Femur (tissue), 1 donor: ENCODE measurements around the gene UGT1A4.

Source experiments
- DNase-seq: peaks from one replicate; pipeline ENCODE4 v3.0.0-alpha.2; 2017

The UGT1A4 gene

DNA sequence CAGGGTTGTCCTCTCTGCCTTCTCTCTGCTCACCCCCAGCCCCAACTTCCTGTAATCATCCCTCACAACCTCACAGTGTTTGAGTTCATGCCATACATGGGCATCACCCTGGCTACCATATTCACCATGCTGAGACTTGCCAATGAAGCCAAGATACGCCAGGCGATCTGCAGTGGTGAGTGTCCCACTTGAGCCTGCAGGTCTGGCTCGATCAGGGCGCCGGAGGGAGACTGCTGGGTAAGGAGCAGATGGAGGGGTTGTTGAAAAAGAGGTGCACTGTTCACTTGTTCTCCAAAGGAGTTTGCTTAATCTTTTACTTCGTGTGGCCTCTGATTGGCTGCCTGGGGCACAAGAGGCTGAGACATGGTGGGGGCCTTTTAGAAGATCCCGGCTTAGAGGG, 74.2 kb downstream of the UGT1A4 start:
- no peak for DNase-seq

DNA sequence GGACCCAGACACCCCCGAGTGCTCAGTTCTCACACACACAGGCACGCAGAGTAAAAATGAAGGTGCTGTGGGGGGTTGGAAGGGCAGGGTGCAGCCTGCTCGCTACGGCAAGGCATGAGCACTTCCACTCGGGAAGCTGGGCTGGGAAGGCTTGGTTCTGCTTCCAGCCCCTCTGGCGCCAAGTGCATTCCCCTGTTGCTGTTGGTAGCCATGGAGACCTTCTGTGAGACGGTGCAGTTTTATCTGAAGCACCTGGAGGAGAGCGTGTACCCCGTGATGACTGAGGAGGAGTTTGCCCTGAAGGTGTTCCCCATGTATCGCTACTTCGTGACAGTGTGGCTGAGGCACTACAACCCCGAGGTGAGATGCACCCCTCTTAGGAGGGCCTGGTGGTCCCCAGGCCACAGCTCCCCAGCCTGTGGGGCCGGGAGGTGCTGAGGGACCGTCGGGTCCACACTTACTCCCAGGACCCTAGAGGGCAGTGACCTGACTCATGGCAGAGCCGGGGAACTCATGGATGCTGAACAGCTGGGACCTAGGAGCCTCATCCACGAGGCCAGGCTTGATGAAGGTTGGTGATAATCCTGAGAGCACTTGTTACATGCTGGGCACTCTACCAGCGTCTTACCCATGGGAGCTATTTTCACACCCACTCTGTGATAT, 75.1 kb downstream of the UGT1A4 start:
- no peak for DNase-seq

GRCh38 chr2:233794128-233794658, 75.7 kb downstream of the UGT1A4 start:
- DNase-seq: no peak

GRCh38 chr2:233795735-233796171, 77.2 kb downstream of the UGT1A4 start:
- no peak for DNase-seq

- DNase-seq: no peak
These were observed 77.7 kb downstream of the UGT1A4 start for GRCh38 chr2:233796254-233796653.

DNA sequence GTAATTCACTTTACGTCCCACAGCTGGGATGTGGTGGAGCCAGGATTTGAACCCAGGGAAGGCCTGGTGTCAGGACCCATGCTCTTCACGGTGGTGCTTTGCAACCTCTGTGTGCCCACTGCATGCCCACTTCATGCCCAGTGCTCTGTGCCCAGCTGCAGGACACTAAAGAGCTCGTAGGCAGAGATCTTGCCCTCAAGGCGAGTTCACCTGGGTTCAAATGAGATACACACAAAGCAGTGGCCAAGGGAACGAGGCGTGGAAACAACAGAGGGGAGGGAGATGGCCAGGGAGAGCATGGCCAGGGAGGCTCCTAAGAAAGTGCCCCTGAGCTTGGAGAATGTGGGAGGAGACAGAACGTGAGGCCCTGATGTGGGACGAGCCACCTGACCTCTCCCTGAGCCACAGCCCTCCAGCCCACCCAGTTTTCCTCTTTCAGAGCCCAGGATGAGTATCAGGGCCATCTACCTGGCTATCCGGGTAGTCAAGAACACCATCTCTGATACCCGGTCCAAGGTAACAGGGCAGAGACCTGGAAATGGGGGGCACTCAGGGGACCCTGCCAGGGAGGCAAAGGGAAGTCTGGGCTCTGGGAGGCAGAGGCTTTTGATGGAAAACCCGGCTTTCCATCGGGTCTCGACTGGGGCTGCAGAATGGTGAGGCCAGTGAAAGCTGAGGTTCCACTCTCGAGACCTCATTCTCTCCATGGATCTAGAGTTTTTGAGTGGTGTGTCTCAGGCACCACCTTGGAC, 80.0 kb downstream of the UGT1A4 start:
- peak; percentile 2 for DNase-seq

GRCh38 chr2:233799087-233799665, 80.6 kb downstream of the UGT1A4 start:
- no peak for DNase-seq

DNA sequence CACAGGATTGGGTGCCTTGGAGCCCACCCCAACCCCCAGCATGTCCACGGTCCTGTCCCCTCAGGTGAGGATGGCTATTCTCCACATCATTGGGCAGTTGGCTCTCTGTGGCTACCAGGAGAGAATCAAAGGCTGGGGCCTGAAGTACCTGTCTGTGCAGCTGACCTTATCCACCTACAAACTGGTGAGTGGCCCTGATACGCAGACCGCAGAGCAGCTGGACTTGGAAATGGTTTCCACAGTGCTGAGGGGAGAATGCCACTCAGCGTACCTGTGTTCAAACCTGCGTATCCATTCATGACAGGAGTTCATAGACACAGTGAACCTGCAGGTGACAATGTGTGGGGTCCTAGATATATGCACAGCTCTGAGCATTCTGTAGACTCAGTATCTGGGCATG, 81.2 kb downstream of the UGT1A4 start:
- no peak for DNase-seq

DNA sequence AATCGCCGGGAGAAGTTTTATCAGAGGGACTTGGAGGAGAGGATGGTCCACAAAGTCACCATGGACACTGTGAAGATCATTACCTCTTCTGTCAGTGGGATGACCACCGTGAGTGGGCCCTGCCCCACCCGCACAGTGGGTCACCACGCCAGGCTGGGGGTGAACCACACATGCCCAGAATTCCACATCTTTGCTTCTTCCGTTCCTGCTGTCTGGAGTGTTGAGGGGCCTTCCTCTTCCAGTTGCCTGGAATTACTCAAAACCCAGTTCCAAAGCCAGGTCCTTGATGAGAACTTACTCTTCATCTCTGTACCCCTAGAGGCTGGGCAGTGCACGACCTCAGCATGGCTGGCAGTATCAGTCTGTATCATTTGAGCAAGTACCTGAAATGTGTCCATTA, 81.7 kb downstream of the UGT1A4 start:
- DNase-seq: no peak

DNA sequence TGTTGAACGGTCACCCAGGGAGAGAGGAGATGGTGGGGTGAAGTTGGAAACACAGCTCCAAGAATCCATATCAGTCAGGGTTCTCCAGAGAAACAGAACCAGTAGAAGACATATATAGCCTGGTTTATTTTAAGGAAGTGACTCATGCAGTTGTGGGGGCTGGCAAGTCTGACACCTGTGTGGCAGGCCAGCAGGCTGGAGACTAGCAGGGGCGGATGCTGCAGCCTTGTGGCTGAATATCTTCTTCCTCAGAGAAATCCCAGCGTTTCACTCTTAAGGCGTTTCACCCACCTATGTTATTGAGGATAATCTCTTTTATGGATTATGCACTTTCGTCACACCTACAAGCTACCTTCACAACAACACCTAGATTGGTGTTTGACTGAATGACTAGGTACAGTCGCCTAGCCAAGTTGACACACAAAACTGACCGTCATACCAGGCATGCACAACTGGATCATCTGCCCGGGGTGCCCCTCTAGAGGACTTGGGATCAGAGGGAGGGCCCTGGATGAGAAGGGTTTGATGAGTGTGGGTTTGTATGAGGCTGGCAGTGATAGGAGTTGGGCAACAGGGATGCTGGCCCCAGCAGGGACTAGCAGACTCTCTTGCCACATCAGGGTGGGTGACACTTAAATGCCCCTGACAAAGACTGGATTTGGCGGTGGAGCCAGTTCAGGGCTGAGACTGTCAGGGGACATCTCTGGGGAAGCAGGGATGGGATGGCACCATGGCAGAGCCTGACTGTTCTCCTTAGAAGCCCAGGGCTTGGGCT, 83.0 kb downstream of the UGT1A4 start:
- DNase-seq: peak; percentile 5

DNA sequence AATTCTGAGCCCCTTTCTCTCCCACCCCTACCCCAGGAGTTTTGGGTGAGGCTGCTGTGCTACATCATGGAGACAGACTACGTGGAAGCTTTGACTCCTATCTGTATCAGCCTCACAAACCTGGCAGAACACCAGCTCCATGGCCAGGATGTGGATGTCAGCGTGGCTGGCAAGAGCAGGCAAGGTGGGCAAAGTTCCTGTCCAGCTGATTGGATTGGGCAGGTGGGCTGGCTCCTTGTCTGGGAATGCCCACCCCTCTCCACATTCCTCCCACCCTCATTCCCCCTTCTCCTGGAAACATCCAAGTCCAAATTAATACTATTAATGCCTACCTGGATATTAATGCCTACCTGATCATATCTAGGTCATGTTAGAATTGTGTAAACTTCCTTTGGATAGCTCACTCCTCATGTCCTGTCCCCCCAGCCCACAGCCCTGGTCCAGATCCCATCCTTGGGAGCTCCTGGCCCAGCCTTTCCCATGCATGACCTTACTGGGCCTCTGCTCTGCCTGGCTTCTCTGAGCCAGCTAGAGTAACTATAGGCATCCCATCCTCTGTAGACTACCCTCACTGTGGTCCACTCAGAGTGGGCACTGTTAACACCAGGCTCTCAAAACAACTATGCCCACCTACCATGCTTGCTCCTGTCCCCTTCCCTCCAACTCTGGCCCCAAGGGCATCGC, 83.7 kb downstream of the UGT1A4 start:
- DNase-seq: no peak

GRCh38 chr2:233803292-233803911, 84.9 kb downstream of the UGT1A4 start:
- peak; percentile 3 for DNase-seq

GRCh38 chr2:233803994-233804393, 85.5 kb downstream of the UGT1A4 start:
- DNase-seq: no peak

- peak; percentile 4 for DNase-seq
These were observed 88.8 kb downstream of the UGT1A4 start for GRCh38 chr2:233807215-233807865.

DNA sequence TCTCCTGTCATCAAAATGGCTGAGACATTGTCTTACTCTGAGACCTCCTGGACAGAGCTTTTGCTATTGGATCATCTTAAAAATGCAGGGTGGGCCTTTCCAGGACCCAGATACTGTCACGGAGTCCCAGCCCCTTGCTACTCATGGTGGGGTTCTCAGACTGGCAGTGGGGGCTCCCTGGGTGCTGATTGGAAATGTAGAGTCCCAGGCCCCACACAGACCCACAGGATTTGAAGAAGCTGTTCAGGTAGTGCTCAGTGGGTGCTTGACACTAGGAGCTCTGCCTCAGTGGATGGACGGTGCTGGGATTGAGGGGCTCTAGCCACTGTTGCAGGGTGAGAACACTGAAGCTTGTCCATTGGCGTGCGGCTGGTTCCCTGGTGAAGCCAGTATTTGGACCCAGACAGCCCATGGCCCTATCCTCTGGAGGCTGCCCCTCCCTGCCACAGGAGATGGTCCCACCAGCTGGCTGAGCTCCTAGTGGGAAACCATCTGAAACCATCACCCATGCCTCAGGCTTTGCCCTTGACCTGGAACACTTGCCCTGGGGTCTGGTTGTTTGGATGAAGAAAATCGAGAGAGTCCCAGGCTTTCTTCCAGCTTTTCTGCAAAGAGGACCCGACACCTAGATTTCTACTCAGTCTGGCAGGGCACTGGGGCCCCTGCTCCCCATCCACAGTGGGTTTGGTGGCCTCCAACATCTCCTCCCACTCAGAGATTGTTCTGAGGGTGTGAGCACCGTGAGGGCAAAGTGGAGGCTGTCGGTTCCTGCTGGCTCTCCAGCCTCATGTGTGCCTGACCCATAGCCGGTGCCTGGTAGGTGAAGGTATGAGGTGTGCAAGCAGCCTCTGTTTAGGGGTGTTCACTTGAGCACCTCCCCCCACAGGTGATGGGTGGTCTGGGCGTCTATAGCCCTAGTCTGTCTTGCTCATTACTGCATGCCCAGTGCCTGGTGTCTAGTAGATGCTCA, 89.7 kb downstream of the UGT1A4 start:
- DNase-seq: peak; percentile 3

- no peak for DNase-seq
These were observed 91.8 kb downstream of the UGT1A4 start for GRCh38 chr2:233810385-233810784.

DNA sequence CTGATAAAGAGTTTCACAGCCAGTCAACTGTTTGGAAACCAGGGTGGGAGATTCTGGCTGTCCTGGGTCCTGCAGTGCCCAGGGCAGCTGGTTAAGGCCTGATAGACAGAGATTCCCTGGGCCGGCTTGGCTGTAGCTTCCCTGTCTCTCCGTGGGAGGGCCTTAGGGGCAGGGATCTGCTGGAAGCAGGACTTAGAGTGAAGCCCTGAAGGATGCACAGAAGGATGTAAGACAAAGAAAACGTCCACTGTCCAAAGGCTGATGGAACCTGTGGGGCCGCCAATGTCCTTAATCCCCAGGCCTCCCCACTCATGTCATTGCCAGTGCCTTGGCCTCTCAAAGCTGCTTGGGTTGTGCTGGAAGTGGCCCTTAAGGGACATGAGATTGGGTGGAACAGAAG, 92.6 kb downstream of the UGT1A4 start:
- peak; percentile 3 for DNase-seq

- DNase-seq: no peak
These were observed 93.2 kb downstream of the UGT1A4 start for GRCh38 chr2:233811732-233812131.

- no peak for DNase-seq
These were observed 94.9 kb downstream of the UGT1A4 start for GRCh38 chr2:233813236-233814055.
